HCT116 (cell line): Measurements from ENCODE around the gene PRSS27. TPM values are rescaled to one million over a fixed set of nuclear protein-coding genes. Genes with fewer than 3 reads are reported as not detected.

Experiments used
- ATAC-seq: fragments of 200-7000 bp; cut with Tn5 transposase; 2 replicates; pipeline ENCODE4 v1.9.1; 2020; ENCODE audit warnings: mild to moderate bottlenecking, moderate library complexity
- BruUV-seq: library from RNA; stranded (reverse); fragments of 400-500 nt; replicated peaks from 2 replicates; lab custom pipeline; 2021; lab: Mats Ljungman, UMichigan
- CTCF ChIA-PET: fragments of 300-600 bp; sonication (Branson Sonifier 250); formaldehyde crosslinking; loops from one replicate; lab custom pipeline; 2021; ENCODE audit warnings: antibody characterized with exemption; lab: Charles Lee
- POLR2A ChIA-PET: fragments of 300-600, 350-600 bp; sonication (Branson Sonifier 250); formaldehyde crosslinking; loops from one replicate; lab custom pipeline; 2021; ENCODE audit warnings: antibody characterized with exemption; lab: Charles Lee
- RAD21 ChIA-PET, 2 experiments: fragments of 300-600 bp; sonication (Branson Sonifier 250); formaldehyde crosslinking; loops; one replicate each; lab custom pipeline; 2023; ENCODE audit warnings: low total read pairs in 2 of 2; ENCODE audit not compliant: uncharacterized antibody in 2 of 2, unreplicated experiment in 2 of 2, low non-redundant PET in 1 of 2; lab: Charles Lee
- DNase-seq: peaks from one replicate; pipeline ENCODE4 v3.0.0-alpha.2; 2010; ENCODE audit warnings: low read depth, low spot score
- H2AFZ ChIP-seq: fragments of 200-600 bp; shearing (Covaris generic), sonication (generic); 2 replicates; pipeline ENCODE4 v1.6.1; 2017; ENCODE audit warnings: low read depth, mixed run types, mixed read lengths, antibody characterized with exemption, low read length; ENCODE audit not compliant: poor library complexity, severe bottlenecking
- H3K27ac ChIP-seq: 2 replicates; pipeline ENCODE4 v1.5.1; 2012; ENCODE audit warnings: low read depth, low read length
- H3K27me3 ChIP-seq: fragments of 200-600 bp; sonication (generic); 2 replicates; pipeline ENCODE4 v1.6.1; 2016; ENCODE audit warnings: mixed run types, low read length, mixed read lengths; ENCODE audit not compliant: insufficient read depth
- H3K36me3 ChIP-seq, 2 experiments: fragments of 200-500 bp in 1 of 2; fragments of 200-600 bp in 1 of 2; sonication (Bioruptor generic) in 1 of 2; sonication (generic) in 1 of 2; 2 replicates each; pipeline versions ENCODE4 v1.5.1 to v1.6.1; 2014 to 2016; ENCODE audit warnings: low read length in 2 of 2, inconsistent platforms in 1 of 2, mixed read lengths in 1 of 2, mixed run types in 1 of 2; ENCODE audit not compliant: insufficient read depth in 2 of 2, control insufficient read depth in 1 of 2
- H3K4me1 ChIP-seq, 2 experiments: fragments of 200-600 bp in 1 of 2; sonication (generic) in 1 of 2; 2 replicates each; pipeline versions ENCODE4 v1.5.1 to v1.6.1; 2012 to 2017; ENCODE audit warnings: low read length in 2 of 2, inconsistent platforms in 1 of 2, mild to moderate bottlenecking in 1 of 2, mixed read lengths in 1 of 2, mixed run types in 1 of 2, moderate library complexity in 1 of 2; ENCODE audit not compliant: insufficient read depth in 2 of 2, control insufficient read depth in 1 of 2
- H3K4me2 ChIP-seq: fragments of 200-600 bp; sonication (generic); 2 replicates; pipeline ENCODE4 v1.6.1; 2017; ENCODE audit warnings: mixed run types, low read length, mixed read lengths
- H3K4me3 ChIP-seq, 2 experiments: fragments of 200-600 bp in 1 of 2; sonication (generic) in 1 of 2; replicated peaks in 1 of 2; 2 replicates each; pipeline ENCODE4 v1.5.1; 2011 to 2016; ENCODE audit warnings: low read length in 2 of 2, control low read depth in 1 of 2, low read depth in 1 of 2, mild to moderate bottlenecking in 1 of 2, mixed read lengths in 1 of 2, mixed run types in 1 of 2
- H3K79me2 ChIP-seq: fragments of 200-600 bp; sonication (generic); 2 replicates; pipeline ENCODE4 v1.6.1; 2017; ENCODE audit warnings: mild to moderate bottlenecking, mixed run types, low read length, moderate library complexity, mixed read lengths; ENCODE audit not compliant: insufficient read depth
- H3K9ac ChIP-seq: fragments of 200-600 bp; sonication (generic); 2 replicates; pipeline ENCODE4 v1.6.1; 2016; ENCODE audit warnings: low read length, mixed read lengths
- H3K9me2 ChIP-seq: fragments of 200-600 bp; sonication (generic), shearing (Covaris generic); 2 replicates; pipeline ENCODE4 v1.6.1; 2017; ENCODE audit warnings: mixed run types, mild to moderate bottlenecking, moderate library complexity; ENCODE audit not compliant: insufficient read depth
- H3K9me3 ChIP-seq, 2 experiments: fragments of 200-500 bp in 1 of 2; fragments of 200-600 bp in 1 of 2; sonication (Bioruptor generic) in 1 of 2; sonication (generic) in 1 of 2; 2 replicates each; pipeline ENCODE4 v1.6.1; 2014 to 2017; ENCODE audit warnings: low read length in 2 of 2, mixed read lengths in 2 of 2, inconsistent platforms in 1 of 2, low read depth in 1 of 2, mild to moderate bottlenecking in 1 of 2, mixed run types in 1 of 2, moderate library complexity in 1 of 2; ENCODE audit not compliant: control insufficient read depth in 1 of 2, insufficient read depth in 1 of 2
- H4K20me1 ChIP-seq: fragments of 200-600 bp; sonication (generic), shearing (Covaris generic); 2 replicates; pipeline ENCODE4 v1.6.1; 2017; ENCODE audit warnings: mixed run types, mild to moderate bottlenecking, moderate library complexity; ENCODE audit not compliant: insufficient read depth
- EGR1 ChIP-seq: IDR thresholded peaks from 2 replicates; pipeline ENCODE4 v1.6.1; 2012; ENCODE audit warnings: low read depth
- ELF1 ChIP-seq: IDR thresholded peaks from 2 replicates; pipeline ENCODE4 v1.6.1; 2012; ENCODE audit warnings: low read depth, borderline replicate concordance
- EZH2 ChIP-seq: fragments of 200-600 bp; sonication (generic); IDR thresholded peaks from 2 replicates; pipeline ENCODE4 v1.6.1; 2017; ENCODE audit warnings: antibody characterized with exemption, mixed run types
- EZH2phosphoT487 ChIP-seq: fragments of 200-600 bp; IDR thresholded peaks from 2 replicates; pipeline ENCODE4 v1.6.1; 2018; ENCODE audit warnings: antibody characterized with exemption, borderline replicate concordance
- FOSL1 ChIP-seq: IDR thresholded peaks from 2 replicates; pipeline ENCODE4 v1.6.1; 2012; ENCODE audit warnings: low read depth
- JUND ChIP-seq: IDR thresholded peaks from 2 replicates; pipeline ENCODE4 v1.6.1; 2012
- POLR2A ChIP-seq: IDR thresholded peaks from 2 replicates; pipeline ENCODE4 v1.7.0; 2011; ENCODE audit warnings: borderline replicate concordance; ENCODE audit not compliant: insufficient read depth, insufficient read length; ENCODE audit errors: extremely low read depth
- SIN3A ChIP-seq: IDR thresholded peaks from 2 replicates; pipeline ENCODE4 v1.6.1; 2012; ENCODE audit warnings: low read depth
- SP1 ChIP-seq: IDR thresholded peaks from 2 replicates; pipeline ENCODE4 v1.6.1; 2012; ENCODE audit warnings: low read depth
- SRF ChIP-seq: IDR thresholded peaks from 2 replicates; pipeline ENCODE4 v1.6.1; 2012; ENCODE audit warnings: low read depth
- TCF7L2 ChIP-seq: IDR thresholded peaks from 2 replicates; pipeline ENCODE4 v1.7.0; 2011; ENCODE audit warnings: borderline replicate concordance, inconsistent platforms; ENCODE audit not compliant: insufficient read depth, insufficient read length; ENCODE audit errors: extremely low read depth
- YY1 ChIP-seq: IDR thresholded peaks from 2 replicates; pipeline ENCODE4 v1.6.1; 2011; ENCODE audit warnings: low read length, low read depth, moderate library complexity, mild to moderate bottlenecking; ENCODE audit not compliant: insufficient replicate concordance; ENCODE audit errors: extremely low read depth
- intact Hi-C: fragments of 100-400 bp; cut with micrococcal nuclease; formaldehyde crosslinking; loops from 2 replicates; pipeline ENCODE4 v1.10.0; 2022
- total RNA-seq: library from RNA; stranded (reverse); gene quantifications from one replicate; pipeline ENCODE4 v1.2.1, GENCODE V29; 2021; ENCODE audit not compliant: unreplicated experiment
- TF ChIP-seq, protein P1 (sequence below): IDR thresholded peaks from 2 replicates; pipeline ENCODE4 v1.6.1; 2011; ENCODE audit warnings: mild to moderate bottlenecking, low read length, moderate library complexity; ENCODE audit not compliant: insufficient replicate concordance; ENCODE audit errors: extremely low read depth

Gene PRSS27
- total RNA-seq, 1 experiment from 2014 or later: 3.3 TPM

DNA sequence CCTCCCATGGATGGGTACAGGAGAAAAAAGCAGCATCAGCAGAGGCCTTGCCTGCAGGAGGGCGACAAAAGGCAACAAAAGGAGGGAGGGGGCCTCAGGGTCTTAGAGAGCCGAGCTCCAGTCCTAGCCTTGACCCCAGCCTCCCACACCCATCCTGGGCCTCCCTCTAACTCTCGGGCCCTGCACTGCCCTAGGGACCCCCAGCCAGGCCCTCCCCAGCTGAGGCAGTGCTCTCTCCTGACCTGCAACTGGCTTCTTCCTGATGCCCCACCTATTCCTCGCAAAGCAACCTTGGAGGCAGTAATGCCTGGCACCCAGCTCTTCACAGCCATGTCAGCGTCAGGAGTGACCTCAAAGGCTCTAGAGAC is 17.2 kb upstream of the PRSS27 start:
- H3K9me2 ChIP-seq: no peaks in the 10 kb centered on the region
- no peaks in the 10 kb centered on the region for H3K36me3 ChIP-seq
- intact Hi-C loops: no loop called here
- no peaks in the 10 kb centered on the region for H3K79me2 ChIP-seq
- no peaks in the 10 kb centered on the region for H3K9me3 ChIP-seq
- TF ChIP-seq EZH2 (no peak), TCF7L2 (no peak), YY1 (no peak), SRF (no peak), EGR1 (no peak), POLR2A (no peak), SIN3A (no peak), FOSL1 (no peak), SP1 (no peak), JUND (no peak), ELF1 (no peak), EZH2phosphoT487 (no peak)
- TF ChIP-seq, protein P1, sequence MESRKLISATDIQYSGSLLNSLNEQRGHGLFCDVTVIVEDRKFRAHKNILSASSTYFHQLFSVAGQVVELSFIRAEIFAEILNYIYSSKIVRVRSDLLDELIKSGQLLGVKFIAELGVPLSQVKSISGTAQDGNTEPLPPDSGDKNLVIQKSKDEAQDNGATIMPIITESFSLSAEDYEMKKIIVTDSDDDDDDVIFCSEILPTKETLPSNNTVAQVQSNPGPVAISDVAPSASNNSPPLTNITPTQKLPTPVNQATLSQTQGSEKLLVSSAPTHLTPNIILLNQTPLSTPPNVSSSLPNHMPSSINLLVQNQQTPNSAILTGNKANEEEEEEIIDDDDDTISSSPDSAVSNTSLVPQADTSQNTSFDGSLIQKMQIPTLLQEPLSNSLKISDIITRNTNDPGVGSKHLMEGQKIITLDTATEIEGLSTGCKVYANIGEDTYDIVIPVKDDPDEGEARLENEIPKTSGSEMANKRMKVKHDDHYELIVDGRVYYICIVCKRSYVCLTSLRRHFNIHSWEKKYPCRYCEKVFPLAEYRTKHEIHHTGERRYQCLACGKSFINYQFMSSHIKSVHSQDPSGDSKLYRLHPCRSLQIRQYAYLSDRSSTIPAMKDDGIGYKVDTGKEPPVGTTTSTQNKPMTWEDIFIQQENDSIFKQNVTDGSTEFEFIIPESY: no peak
- TF ChIP-seq, all 23 proteins: peak for 0
- peaks cover 0 to 14% of the 10 kb centered on the region in 2 experiments; a peak in 3 of 4 replicates for H3K4me1 ChIP-seq
- no peak overlapping the region for H3K4me2 ChIP-seq
- H4K20me1 ChIP-seq: no peaks in the 10 kb centered on the region
- no peaks in the 10 kb centered on the region for H3K27me3 ChIP-seq
- ATAC-seq (no peak), DNase-seq (no peak)
- BruUV-seq: no TSS peak
- no peak overlapping the region for H3K9ac ChIP-seq
- ChIA-PET CTCF (no interaction called here), RAD21 (no interaction called here), POLR2A (no interaction called here)
- H2AFZ ChIP-seq: no peak overlapping the region
- H3K27ac ChIP-seq: no peak overlapping the region
- H3K4me3 ChIP-seq: no peak overlapping the region
